ENCODE data around the gene ADAMTS16.

Gene ADAMTS16

DNA sequence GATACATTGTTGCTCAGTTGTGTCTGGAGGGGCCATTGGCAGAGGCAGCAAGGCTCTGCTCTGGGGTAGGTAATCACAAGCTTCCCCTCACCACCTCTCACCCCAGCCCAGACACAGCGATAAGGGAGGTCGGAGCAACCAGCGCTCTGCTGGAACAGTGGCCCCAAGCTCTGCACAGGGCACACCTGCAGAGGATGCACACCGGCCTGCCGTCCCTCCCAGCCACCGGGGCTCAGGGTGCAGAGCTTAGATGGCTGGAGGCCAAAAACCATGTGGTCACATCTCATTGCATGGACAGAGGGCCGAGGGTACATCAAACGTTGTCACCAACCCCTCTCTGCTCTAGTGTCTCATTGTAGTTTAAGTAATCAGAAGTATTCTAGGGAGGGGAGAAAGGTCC, 187.0 kb downstream of the ADAMTS16 start:
- no peak overlapping the region for H3K4me2 ChIP-seq (ENCODE audit: insufficient read depth, low read length, poor library complexity, severe bottlenecking)
- WGBS, 2 donors (ENCODE audit: extremely low coverage in 2 of 2, insufficient read length in 2 of 2, insufficient replicate concordance in 1 of 2): no CpG with 5 or more reads among the region's 8 CpGs
- H3K4me3 ChIP-seq (ENCODE audit: low read length in 2 of 2): no peak overlapping the region
- H2AK5ac ChIP-seq (ENCODE audit: low read depth, low read length): peak overlapping the region; percentile 96
- no peaks in the 10 kb centered on the region for H3K27me3 ChIP-seq (ENCODE audit: control insufficient read depth in 3 of 3, insufficient read depth in 3 of 3, low read depth in 1 of 3, low read length in 3 of 3)
- DNase-seq (ENCODE audit: low spot score): no peak
- peak overlapping the region; percentile 84 for H2BK15ac ChIP-seq (ENCODE audit: low read length)
- peak overlapping the region; percentile 91 for H3K18ac ChIP-seq (ENCODE audit: low read length)
- no peaks in the 10 kb centered on the region for H3K36me3 ChIP-seq (replicated peaks in 1 of 2; ENCODE audit: control insufficient read depth in 2 of 2, insufficient read depth in 2 of 2, low read length in 2 of 2)
- no peaks in the 10 kb centered on the region for H3K9me3 ChIP-seq (replicated peaks in 1 of 2; ENCODE audit: control insufficient read depth in 2 of 2, insufficient read depth in 1 of 2, low read depth in 1 of 2, low read length in 2 of 2)
- no peaks in the 10 kb centered on the region for H3K79me1 ChIP-seq (ENCODE audit: low read depth, low read length)
- no peak overlapping the region for H4K8ac ChIP-seq (ENCODE audit: low read depth, low read length)
- peak overlapping the region; percentile 89 for H4K91ac ChIP-seq (ENCODE audit: low read depth, low read length, poor library complexity)
- H2BK12ac ChIP-seq (ENCODE audit: low read length): peak overlapping the region; percentile 82
- peak overlapping the region; percentile 72 for H2BK120ac ChIP-seq (ENCODE audit: low read depth, low read length)
- H2AFZ ChIP-seq (ENCODE audit: low read length): no peak overlapping the region
- no peak overlapping the region for H3K27ac ChIP-seq (replicated peaks; ENCODE audit: low read length)
- no peak overlapping the region for H2BK5ac ChIP-seq (ENCODE audit: low read length)
- peak overlapping the region; percentile 33 for H3K14ac ChIP-seq (ENCODE audit: low read length)
- H3K9ac ChIP-seq (ENCODE audit: low read depth, low read length, poor library complexity): no peak overlapping the region
- H3K23ac ChIP-seq (ENCODE audit: low read depth, low read length, poor library complexity): peak overlapping the region; percentile 57
- H3K4me1 ChIP-seq (ENCODE audit: control insufficient read depth in 2 of 2, insufficient read depth in 1 of 2, low read depth in 1 of 2, low read length in 2 of 2): peaks cover 2 to 25% of the 10 kb centered on the region in 2 donors
- H3K4ac ChIP-seq (ENCODE audit: low read length): no peak overlapping the region

DNA sequence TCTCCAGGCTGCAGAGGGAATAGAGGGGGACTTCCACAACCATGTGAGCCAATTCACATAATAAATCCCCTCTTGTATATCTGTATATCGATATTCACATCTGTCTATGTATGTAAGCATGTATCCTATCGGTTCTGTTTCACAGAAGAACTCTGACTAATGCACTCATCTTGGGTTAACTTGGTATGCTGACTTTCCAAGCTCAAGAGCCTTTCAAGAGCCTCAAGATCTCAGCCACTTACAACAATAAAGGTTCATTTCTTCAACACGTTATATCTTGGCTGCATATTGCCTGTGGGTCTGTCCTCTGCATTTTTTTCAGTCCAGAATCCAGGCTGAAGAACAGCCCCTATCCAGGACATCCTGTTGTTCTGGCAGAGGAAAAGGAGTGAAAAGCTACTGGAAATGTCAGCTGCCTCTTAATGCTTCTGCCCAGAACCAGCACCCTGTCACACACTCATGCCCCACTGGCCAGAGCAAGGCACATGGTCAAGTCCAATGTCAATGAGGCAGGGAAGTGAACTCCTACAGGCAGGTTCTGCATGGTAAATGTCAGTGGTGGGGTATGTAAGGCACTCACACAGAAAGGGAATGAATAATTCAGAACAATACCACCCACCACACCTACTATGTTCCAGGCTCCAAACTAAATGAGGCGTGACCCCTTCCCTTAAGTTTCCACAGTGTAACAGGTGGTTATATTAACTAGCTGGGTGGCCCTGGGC, 190.8 kb downstream of the ADAMTS16 start:
- H3K4ac ChIP-seq (ENCODE audit: low read length): no peak overlapping the region
- H3K4me3 ChIP-seq (ENCODE audit: low read length in 2 of 2): no peak overlapping the region
- H3K9me3 ChIP-seq (replicated peaks in 1 of 2; ENCODE audit: control insufficient read depth in 2 of 2, insufficient read depth in 1 of 2, low read depth in 1 of 2, low read length in 2 of 2): no peaks in the 10 kb centered on the region
- H3K4me2 ChIP-seq (ENCODE audit: insufficient read depth, low read length, poor library complexity, severe bottlenecking): no peak overlapping the region
- peak overlapping the region; percentile 36 for H3K18ac ChIP-seq (ENCODE audit: low read length)
- H2AK5ac ChIP-seq (ENCODE audit: low read depth, low read length): no peak overlapping the region
- no CpG with 5 or more reads among the region's 4 CpGs for WGBS, 2 donors (ENCODE audit: extremely low coverage in 2 of 2, insufficient read length in 2 of 2, insufficient replicate concordance in 1 of 2)
- peaks cover 0 to 2% (median 0%) of the 10 kb centered on the region in 3 experiments for H3K27me3 ChIP-seq (ENCODE audit: control insufficient read depth in 3 of 3, insufficient read depth in 3 of 3, low read depth in 1 of 3, low read length in 3 of 3)
- no peak for DNase-seq (ENCODE audit: low spot score)
- no peaks in the 10 kb centered on the region for H3K36me3 ChIP-seq (replicated peaks in 1 of 2; ENCODE audit: control insufficient read depth in 2 of 2, insufficient read depth in 2 of 2, low read length in 2 of 2)
- H4K8ac ChIP-seq (ENCODE audit: low read depth, low read length): no peak overlapping the region
- no peak overlapping the region for H3K14ac ChIP-seq (ENCODE audit: low read length)
- H2BK12ac ChIP-seq (ENCODE audit: low read length): peak overlapping the region; percentile 18
- no peak overlapping the region for H3K9ac ChIP-seq (ENCODE audit: low read depth, low read length, poor library complexity)
- H2BK5ac ChIP-seq (ENCODE audit: low read length): no peak overlapping the region
- H2AFZ ChIP-seq (ENCODE audit: low read length): no peak overlapping the region
- H3K23ac ChIP-seq (ENCODE audit: low read depth, low read length, poor library complexity): no peak overlapping the region
- H3K4me1 ChIP-seq (ENCODE audit: control insufficient read depth in 2 of 2, insufficient read depth in 1 of 2, low read depth in 1 of 2, low read length in 2 of 2): peaks cover 5 to 25% of the 10 kb centered on the region in 2 donors
- H4K91ac ChIP-seq (ENCODE audit: low read depth, low read length, poor library complexity): no peak overlapping the region
- no peaks in the 10 kb centered on the region for H3K79me1 ChIP-seq (ENCODE audit: low read depth, low read length)
- no peak overlapping the region for H3K27ac ChIP-seq (replicated peaks; ENCODE audit: low read length)
- H2BK15ac ChIP-seq (ENCODE audit: low read length): no peak overlapping the region
- H2BK120ac ChIP-seq (ENCODE audit: low read depth, low read length): no peak overlapping the region

GRCh38 chr5:5331848-5332247, 191.7 kb downstream of the ADAMTS16 start:
- Histone ChIP-seq H4K91ac (ENCODE audit: low read depth, low read length, poor library complexity) (no peak overlapping the region), H2AK5ac (ENCODE audit: low read depth, low read length) (no peak overlapping the region), H3K4me2 (ENCODE audit: insufficient read depth, low read length, poor library complexity, severe bottlenecking) (no peak overlapping the region), H3K18ac (ENCODE audit: low read length) (peak overlapping the region; percentile 44), H2BK15ac (ENCODE audit: low read length) (peak overlapping the region; percentile 42), H2BK12ac (ENCODE audit: low read length) (no peak overlapping the region), H3K9me3 (replicated peaks in 1 of 2; ENCODE audit: control insufficient read depth in 2 of 2, insufficient read depth in 1 of 2, low read depth in 1 of 2, low read length in 2 of 2) (no peaks in the 10 kb centered on the region), H2BK5ac (ENCODE audit: low read length) (no peak overlapping the region), H3K4ac (ENCODE audit: low read length) (no peak overlapping the region), H3K9ac (ENCODE audit: low read depth, low read length, poor library complexity) (no peak overlapping the region), H3K36me3 (replicated peaks in 1 of 2; ENCODE audit: control insufficient read depth in 2 of 2, insufficient read depth in 2 of 2, low read length in 2 of 2) (no peaks in the 10 kb centered on the region), H2AFZ (ENCODE audit: low read length) (no peak overlapping the region), H3K23ac (ENCODE audit: low read depth, low read length, poor library complexity) (no peak overlapping the region), H3K14ac (ENCODE audit: low read length) (no peak overlapping the region), H2BK120ac (ENCODE audit: low read depth, low read length) (no peak overlapping the region), H3K79me1 (ENCODE audit: low read depth, low read length) (no peaks in the 10 kb centered on the region), H3K27ac (replicated peaks; ENCODE audit: low read length) (no peak overlapping the region), H4K8ac (ENCODE audit: low read depth, low read length) (no peak overlapping the region), H3K4me1 (ENCODE audit: control insufficient read depth in 2 of 2, insufficient read depth in 1 of 2, low read depth in 1 of 2, low read length in 2 of 2) (peaks cover 7 to 20% of the 10 kb centered on the region in 2 donors), H3K27me3 (ENCODE audit: control insufficient read depth in 3 of 3, insufficient read depth in 3 of 3, low read depth in 1 of 3, low read length in 3 of 3) (peaks cover 0 to 2% (median 0%) of the 10 kb centered on the region in 3 experiments), H3K4me3 (ENCODE audit: low read length in 2 of 2) (no peak overlapping the region)
- no CpG with 5 or more reads among the region's 6 CpGs for WGBS, 2 donors (ENCODE audit: extremely low coverage in 2 of 2, insufficient read length in 2 of 2, insufficient replicate concordance in 1 of 2)
- DNase-seq (ENCODE audit: low spot score): no peak

DNA sequence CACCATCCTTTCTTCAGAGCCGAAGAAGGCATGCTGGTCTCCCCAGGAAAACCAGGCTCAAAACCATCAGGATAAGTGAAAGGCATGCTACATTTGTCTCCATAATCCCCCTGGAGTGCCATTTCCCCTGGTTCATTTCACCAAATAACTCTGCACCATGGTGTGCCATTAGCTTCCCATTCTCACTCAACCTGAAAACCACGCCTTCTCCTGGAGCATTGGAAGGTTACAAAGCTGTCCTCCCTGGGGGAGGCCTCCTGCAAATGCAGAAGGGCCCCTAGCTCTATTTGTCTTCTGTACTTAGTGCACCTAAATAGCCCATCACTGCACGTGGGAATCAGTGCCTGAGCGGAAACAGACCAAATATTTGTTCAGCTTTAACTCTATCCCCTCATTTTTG, 192.2 kb downstream of the ADAMTS16 start:
- WGBS, 2 donors (ENCODE audit: extremely low coverage in 2 of 2, insufficient read length in 2 of 2, insufficient replicate concordance in 1 of 2): no CpG with 5 or more reads among the region's 4 CpGs

More for the DNA sequence above, 192.2 kb downstream of the ADAMTS16 start:
- Histone ChIP-seq H3K23ac (ENCODE audit: low read depth, low read length, poor library complexity) (no peak overlapping the region), H3K4ac (ENCODE audit: low read length) (no peak overlapping the region), H3K9ac (ENCODE audit: low read depth, low read length, poor library complexity) (no peak overlapping the region), H3K9me3 (replicated peaks in 1 of 2; ENCODE audit: control insufficient read depth in 2 of 2, insufficient read depth in 1 of 2, low read depth in 1 of 2, low read length in 2 of 2) (no peaks in the 10 kb centered on the region), H3K79me1 (ENCODE audit: low read depth, low read length) (no peaks in the 10 kb centered on the region), H3K36me3 (replicated peaks in 1 of 2; ENCODE audit: control insufficient read depth in 2 of 2, insufficient read depth in 2 of 2, low read length in 2 of 2) (no peaks in the 10 kb centered on the region), H3K27me3 (ENCODE audit: control insufficient read depth in 3 of 3, insufficient read depth in 3 of 3, low read depth in 1 of 3, low read length in 3 of 3) (peaks cover 0 to 2% (median 0%) of the 10 kb centered on the region in 3 experiments), H2BK12ac (ENCODE audit: low read length) (no peak overlapping the region), H2BK120ac (ENCODE audit: low read depth, low read length) (no peak overlapping the region), H2AFZ (ENCODE audit: low read length) (no peak overlapping the region), H3K18ac (ENCODE audit: low read length) (no peak overlapping the region), H2BK15ac (ENCODE audit: low read length) (no peak overlapping the region), H3K14ac (ENCODE audit: low read length) (no peak overlapping the region), H2BK5ac (ENCODE audit: low read length) (no peak overlapping the region), H3K4me3 (ENCODE audit: low read length in 2 of 2) (no peak overlapping the region), H4K8ac (ENCODE audit: low read depth, low read length) (no peak overlapping the region), H2AK5ac (ENCODE audit: low read depth, low read length) (no peak overlapping the region), H4K91ac (ENCODE audit: low read depth, low read length, poor library complexity) (no peak overlapping the region), H3K27ac (replicated peaks; ENCODE audit: low read length) (no peak overlapping the region), H3K4me2 (ENCODE audit: insufficient read depth, low read length, poor library complexity, severe bottlenecking) (no peak overlapping the region), H3K4me1 (ENCODE audit: control insufficient read depth in 2 of 2, insufficient read depth in 1 of 2, low read depth in 1 of 2, low read length in 2 of 2) (peaks cover 7 to 16% of the 10 kb centered on the region in 2 donors)
- DNase-seq (ENCODE audit: low spot score): no peak
